CD8-positive, alpha-beta memory T cell (primary cell): ENCODE results near the gene TSPAN18. TPM values are rescaled to one million over a fixed set of nuclear protein-coding genes. Genes with fewer than 3 reads are reported as not detected.

Experiments
- CTCF ChIA-PET: fragments of 350-600 bp; sonication (Branson Sonifier 250); formaldehyde crosslinking; loops from one replicate; lab custom pipeline; 2021; ENCODE audit warnings: antibody characterized with exemption; lab: Charles Lee
- POLR2A ChIA-PET: fragments of 350-600 bp; sonication (Branson Sonifier 250); formaldehyde crosslinking; loops from one replicate; lab custom pipeline; 2021; ENCODE audit warnings: antibody characterized with exemption; lab: Charles Lee
- DNase-seq, 5 donors: peaks; one replicate each; pipeline versions ENCODE4 v3.0.0 to v3.0.0-alpha.2; 2020 to 2022; ENCODE audit warnings: mixed read lengths in 1 of 5
- H3K27ac ChIP-seq: one replicate; pipeline ENCODE4 v1.7.0; 2013; ENCODE audit warnings: low read depth, mild to moderate bottlenecking, low read length, moderate library complexity
- H3K27me3 ChIP-seq: 2 replicates; pipeline ENCODE4 v1.7.0; 2013; ENCODE audit warnings: low read length, mild to moderate bottlenecking; ENCODE audit not compliant: insufficient read depth, poor library complexity, severe bottlenecking
- H3K36me3 ChIP-seq: 2 replicates; pipeline ENCODE4 v1.7.0; 2013; ENCODE audit warnings: mild to moderate bottlenecking, low read length, moderate library complexity; ENCODE audit not compliant: insufficient read depth
- H3K4me1 ChIP-seq: 2 replicates; pipeline ENCODE4 v1.7.0; 2013; ENCODE audit warnings: mild to moderate bottlenecking, low read length, moderate library complexity; ENCODE audit not compliant: insufficient read depth
- H3K4me3 ChIP-seq: 2 replicates; pipeline ENCODE4 v1.7.0; 2013; ENCODE audit warnings: mild to moderate bottlenecking, low read length
- H3K9me3 ChIP-seq: 2 replicates; pipeline ENCODE4 v1.7.0; 2013; ENCODE audit warnings: mild to moderate bottlenecking, low read length
- H3K27ac Mint-ChIP-seq, 8 donors: one replicate each; pipeline ENCODE4 v1.8.0; 2020 to 2021; ENCODE audit warnings: mixed read lengths in 8 of 8, mild to moderate bottlenecking in 6 of 8, inconsistent platforms in 3 of 8, moderate library complexity in 3 of 8
- H3K27me3 Mint-ChIP-seq, 2 donors: one replicate each; pipeline ENCODE4 v1.8.0; 2020 to 2021; ENCODE audit warnings: mixed read lengths in 2 of 2, mild to moderate bottlenecking in 1 of 2, moderate library complexity in 1 of 2
- H3K36me3 Mint-ChIP-seq, 3 donors: one replicate each; pipeline ENCODE4 v1.8.0; 2020 to 2021; ENCODE audit warnings: mixed read lengths in 3 of 3, inconsistent platforms in 1 of 3, mild to moderate bottlenecking in 1 of 3
- H3K4me1 Mint-ChIP-seq, 3 donors: one replicate each; pipeline ENCODE4 v1.8.0; 2020 to 2021; ENCODE audit warnings: mixed read lengths in 3 of 3, inconsistent platforms in 1 of 3, mild to moderate bottlenecking in 1 of 3
- H3K4me3 Mint-ChIP-seq, 7 donors: one replicate each; pipeline ENCODE4 v1.8.0; 2020 to 2021; ENCODE audit warnings: mixed read lengths in 7 of 7, mild to moderate bottlenecking in 6 of 7, moderate library complexity in 4 of 7, inconsistent platforms in 2 of 7
- H3K9me3 Mint-ChIP-seq, 5 donors: one replicate each; pipeline ENCODE4 v1.8.0; 2020 to 2022; ENCODE audit warnings: mixed read lengths in 5 of 5, mild to moderate bottlenecking in 3 of 5, moderate library complexity in 2 of 5, inconsistent platforms in 1 of 5
- polyA plus RNA-seq: library from polyadenylated mRNA; unstranded; fragments of 300-500 nt; fragmentation: Illumina TruSeq; gene quantifications from one replicate; pipeline ENCODE4 v1.2.3, GENCODE V29; 2021
- total RNA-seq, 2 experiments: library from RNA; stranded (reverse); gene quantifications; one replicate each; pipeline ENCODE4 v1.2.3, GENCODE V29; 2021

The TSPAN18 gene
- total and polyA plus RNA-seq, 3 experiments from 2014 or later: 0.60 to 15.1 (median 1.2) TPM

DNA sequence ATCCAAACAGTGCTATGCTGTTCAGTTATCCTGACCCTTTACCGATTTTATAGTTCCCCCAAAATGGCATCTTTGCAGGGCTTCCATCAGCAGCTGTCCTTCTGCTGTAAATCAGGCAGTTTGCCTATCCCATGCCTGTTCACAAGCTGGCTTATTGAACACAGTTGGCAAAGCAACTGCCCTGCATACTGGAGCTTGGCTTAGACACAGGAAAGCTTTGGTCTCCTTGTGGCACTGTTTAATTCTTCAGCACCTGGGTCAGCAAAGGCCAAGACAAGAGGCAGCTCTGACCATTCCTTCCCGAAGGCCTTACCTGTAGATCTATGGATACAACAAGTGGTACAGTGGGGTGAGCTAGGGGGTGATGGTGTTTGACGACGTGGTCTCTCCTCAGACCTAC, 32.2 kb downstream of the TSPAN18 start:
- no peaks in the 10 kb centered on the region for H3K36me3 ChIP-seq
- H3K27ac ChIP-seq: no peak overlapping the region
- H3K27me3 Mint-ChIP-seq: peaks cover 0 to 7% of the 10 kb centered on the region in 2 donors
- H3K27me3 ChIP-seq: no peaks in the 10 kb centered on the region
- no peaks in the 10 kb centered on the region for H3K4me1 ChIP-seq
- no peak overlapping the region for H3K4me3 ChIP-seq
- no peak overlapping the region for H3K27ac Mint-ChIP-seq
- peaks cover 10 to 19% (median 11%) of the 10 kb centered on the region in 3 donors for H3K4me1 Mint-ChIP-seq
- DNase-seq: no peak
- no peak overlapping the region for H3K4me3 Mint-ChIP-seq
- POLR2A ChIA-PET: no interaction called here
- peaks cover 3 to 34% (median 6%) of the 10 kb centered on the region in 3 donors for H3K36me3 Mint-ChIP-seq
- CTCF ChIA-PET: no interaction called here
- peaks cover 5 to 17% (median 11%) of the 10 kb centered on the region in 5 donors for H3K9me3 Mint-ChIP-seq
- H3K9me3 ChIP-seq: no peaks in the 10 kb centered on the region

DNA sequence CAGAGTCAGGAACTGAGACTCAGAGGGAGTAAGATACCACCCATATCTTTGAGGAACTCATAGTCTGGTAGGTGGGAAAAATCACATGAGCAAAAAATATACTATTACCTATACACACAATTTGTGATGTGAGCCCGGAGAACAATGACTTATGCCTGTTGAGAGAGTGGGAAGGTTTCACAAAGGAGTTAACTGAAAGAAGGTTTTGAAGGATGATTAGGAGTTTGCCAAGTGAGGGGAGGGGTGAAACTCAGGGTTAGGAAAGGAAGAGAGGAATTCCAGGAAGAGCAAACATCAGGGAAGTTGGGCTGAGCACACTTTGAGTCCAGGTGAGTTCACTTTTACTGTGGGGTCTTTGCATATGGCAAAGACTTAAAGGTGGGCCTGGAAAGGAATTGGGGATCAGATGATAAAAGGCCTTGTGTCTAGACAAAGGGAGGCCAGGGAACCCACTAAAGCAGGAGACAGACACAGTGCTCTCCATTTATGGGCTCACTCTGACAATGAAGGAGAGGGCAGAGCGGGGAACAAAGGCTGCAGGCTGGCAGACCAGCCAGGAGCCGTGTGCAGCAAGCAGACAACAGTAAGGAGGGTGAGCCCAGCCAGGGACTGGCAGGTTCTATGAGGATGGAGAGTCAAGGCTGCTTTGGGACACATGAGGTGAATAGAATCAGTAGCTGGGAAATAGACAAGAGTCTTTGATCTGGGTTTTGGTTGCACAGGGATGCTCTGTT, 33.1 kb downstream of the TSPAN18 start:
- POLR2A ChIA-PET: no interaction called here
- Mint-ChIP-seq H3K27me3 (peaks cover 0 to 4% of the 10 kb centered on the region in 2 donors), H3K36me3 (peaks cover 6 to 35% (median 7%) of the 10 kb centered on the region in 3 donors)

DNA sequence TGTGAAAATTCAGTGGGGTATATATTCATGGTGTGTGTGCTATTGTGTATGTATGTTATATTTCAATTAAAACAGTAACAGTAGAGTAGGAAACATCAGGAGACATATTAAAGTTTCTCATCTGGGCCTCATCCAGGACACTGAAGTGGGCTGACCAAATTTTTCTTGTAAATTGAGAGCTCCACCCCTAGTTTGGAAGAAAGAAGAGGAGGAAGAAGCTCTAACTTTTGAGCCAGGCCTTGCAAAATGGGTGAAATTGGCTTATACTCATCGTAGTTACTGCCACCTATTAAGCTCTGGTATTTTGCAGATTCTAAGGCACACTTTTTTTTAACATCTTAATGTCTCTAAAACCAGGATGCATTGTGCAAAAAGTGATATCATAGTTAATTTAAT, 33.7 kb downstream of the TSPAN18 start:
- no peaks in the 10 kb centered on the region for H3K4me1 ChIP-seq
- Mint-ChIP-seq H3K9me3 (peaks cover 5 to 17% (median 11%) of the 10 kb centered on the region in 5 donors), H3K4me1 (peaks cover 8 to 16% (median 11%) of the 10 kb centered on the region in 3 donors), H3K36me3 (peaks cover 8 to 35% (median 11%) of the 10 kb centered on the region in 3 donors), H3K27me3 (peaks cover 0 to 4% of the 10 kb centered on the region in 2 donors), H3K27ac (no peak overlapping the region), H3K4me3 (no peak overlapping the region)
- ChIA-PET CTCF (no interaction called here), POLR2A (no interaction called here)
- no peaks in the 10 kb centered on the region for H3K36me3 ChIP-seq
- no peak overlapping the region for H3K4me3 ChIP-seq
- DNase-seq: no peak
- no peak overlapping the region for H3K27ac ChIP-seq
- H3K9me3 ChIP-seq: no peaks in the 10 kb centered on the region
- H3K27me3 ChIP-seq: no peaks in the 10 kb centered on the region

More for the DNA sequence above, 33.1 kb downstream of the TSPAN18 start:
- CTCF ChIA-PET: no interaction called here
- H3K27ac ChIP-seq: no peak overlapping the region
- no peak overlapping the region for H3K4me3 ChIP-seq
- H3K36me3 ChIP-seq: no peaks in the 10 kb centered on the region
- H3K9me3 ChIP-seq: no peaks in the 10 kb centered on the region
- peaks cover 5 to 17% (median 11%) of the 10 kb centered on the region in 5 donors for H3K9me3 Mint-ChIP-seq
- no peak for DNase-seq
- H3K27ac Mint-ChIP-seq: no peak overlapping the region
- no peak overlapping the region for H3K4me3 Mint-ChIP-seq
- no peaks in the 10 kb centered on the region for H3K27me3 ChIP-seq
- H3K4me1 Mint-ChIP-seq: peaks cover 8 to 16% (median 11%) of the 10 kb centered on the region in 3 donors
- H3K4me1 ChIP-seq: no peaks in the 10 kb centered on the region

DNA sequence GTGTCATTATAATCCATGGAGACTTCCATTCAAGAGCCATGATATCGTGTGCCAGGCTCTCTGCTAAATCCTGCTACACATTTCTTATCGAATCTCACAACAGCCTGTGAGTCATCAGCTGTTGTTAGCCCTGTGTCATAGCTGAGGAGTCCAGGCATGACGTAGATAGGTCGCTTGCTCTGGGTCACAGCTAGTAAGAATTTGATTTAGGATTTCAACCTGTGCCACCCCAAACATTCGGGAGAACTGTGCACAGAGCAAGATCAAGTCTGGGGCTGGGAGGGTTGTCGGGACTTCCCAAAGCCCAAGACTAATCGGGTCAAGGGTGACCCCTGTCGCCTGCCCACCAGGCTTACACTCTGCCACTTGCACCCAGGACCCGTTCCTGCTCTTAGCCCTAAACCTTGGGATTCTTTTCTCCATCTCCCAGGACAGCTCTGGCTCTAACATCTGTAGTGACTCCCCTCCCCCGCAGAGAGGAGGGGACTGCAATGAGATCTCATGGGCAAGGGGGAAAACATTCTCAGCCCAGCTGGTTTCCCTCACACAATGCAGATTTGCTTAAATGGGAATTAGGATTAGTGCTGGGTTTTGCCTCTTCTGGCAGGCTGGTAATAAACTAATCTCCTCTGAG, 34.3 kb downstream of the TSPAN18 start:
- no peaks in the 10 kb centered on the region for H3K4me1 ChIP-seq
- Mint-ChIP-seq H3K27ac (peak overlapping the region in 1 of 8 donors; percentile 55), H3K27me3 (peaks cover 0 to 4% of the 10 kb centered on the region in 2 donors), H3K4me3 (no peak overlapping the region), H3K4me1 (peaks cover 8 to 16% (median 11%) of the 10 kb centered on the region in 3 donors), H3K9me3 (peaks cover 5 to 17% (median 11%) of the 10 kb centered on the region in 5 donors), H3K36me3 (peaks cover 8 to 32% (median 17%) of the 10 kb centered on the region in 3 donors)
- no peak overlapping the region for H3K4me3 ChIP-seq
- POLR2A ChIA-PET: no interaction called here
- no peaks in the 10 kb centered on the region for H3K27me3 ChIP-seq
- CTCF ChIA-PET: no interaction called here
- no peak overlapping the region for H3K27ac ChIP-seq
- no peaks in the 10 kb centered on the region for H3K9me3 ChIP-seq
- no peaks in the 10 kb centered on the region for H3K36me3 ChIP-seq
- no peak for DNase-seq

GRCh38 chr11:44761551-44761961, 34.8 kb downstream of the TSPAN18 start:
- POLR2A ChIA-PET: no interaction called here
- Histone ChIP-seq H3K4me3 (no peak overlapping the region), H3K36me3 (no peaks in the 10 kb centered on the region), H3K9me3 (no peaks in the 10 kb centered on the region), H3K4me1 (no peaks in the 10 kb centered on the region), H3K27me3 (no peaks in the 10 kb centered on the region), H3K27ac (no peak overlapping the region)
- Mint-ChIP-seq H3K27ac (peak overlapping the region in 1 of 8 donors; percentile 55), H3K9me3 (peaks cover 5 to 17% (median 11%) of the 10 kb centered on the region in 5 donors), H3K36me3 (peaks cover 11 to 29% (median 19%) of the 10 kb centered on the region in 3 donors), H3K4me3 (no peak overlapping the region), H3K4me1 (peaks cover 8 to 16% (median 11%) of the 10 kb centered on the region in 3 donors), H3K27me3 (peaks cover 0 to 4% of the 10 kb centered on the region in 2 donors)
- CTCF ChIA-PET: no interaction called here
- DNase-seq: no peak

DNA sequence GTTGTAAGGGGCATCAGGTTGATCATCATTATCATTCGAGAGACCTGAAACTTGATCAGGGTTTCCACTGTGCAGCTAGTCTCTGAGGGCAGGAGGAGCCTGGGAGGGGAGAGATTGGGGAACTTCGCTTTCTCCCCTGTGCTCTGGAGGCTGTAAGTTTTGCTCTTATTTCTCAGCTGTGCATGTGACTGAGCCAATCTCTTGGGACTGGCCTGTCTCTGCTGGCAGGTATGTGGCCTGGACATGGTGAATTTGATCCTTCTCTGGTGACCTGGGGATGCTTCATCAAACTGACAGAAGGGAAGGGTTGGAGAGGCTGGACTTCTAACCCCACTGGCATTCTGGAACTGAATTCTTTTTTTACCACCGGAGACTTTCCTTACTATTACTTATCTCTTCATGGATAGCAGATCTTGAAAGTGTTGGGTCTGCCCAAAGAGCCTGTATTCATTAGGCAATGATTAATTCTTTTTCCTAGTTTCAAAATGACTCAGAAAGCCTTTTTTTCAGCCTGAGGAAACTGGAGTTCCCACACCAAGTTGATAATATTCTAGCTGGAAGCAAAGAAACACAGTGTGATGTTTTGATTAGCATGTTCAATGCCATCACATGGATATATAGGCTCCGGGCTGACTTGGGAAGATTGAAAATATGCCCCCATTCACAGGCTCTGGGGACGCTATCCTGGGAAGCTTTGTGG, 36.5 kb downstream of the TSPAN18 start:
- no peaks in the 10 kb centered on the region for H3K9me3 ChIP-seq
- H3K9me3 Mint-ChIP-seq: peaks cover 3 to 13% (median 7%) of the 10 kb centered on the region in 5 donors
- no peak overlapping the region for H3K27ac ChIP-seq
- H3K4me3 Mint-ChIP-seq: peak overlapping the region in 1 of 7 donors; percentile 8
- CTCF ChIA-PET: no interaction called here
- H3K4me1 Mint-ChIP-seq: peaks cover 8 to 16% (median 11%) of the 10 kb centered on the region in 3 donors
- no peaks in the 10 kb centered on the region for H3K27me3 ChIP-seq
- peaks cover 16 to 36% (median 31%) of the 10 kb centered on the region in 3 donors for H3K36me3 Mint-ChIP-seq
- H3K4me1 ChIP-seq: no peaks in the 10 kb centered on the region
- POLR2A ChIA-PET: no interaction called here
- H3K27me3 Mint-ChIP-seq: no peaks in the 10 kb centered on the region
- no peaks in the 10 kb centered on the region for H3K36me3 ChIP-seq
- DNase-seq: no peak
- no peak overlapping the region for H3K4me3 ChIP-seq
- H3K27ac Mint-ChIP-seq: peak overlapping the region in 1 of 8 donors; percentile 77

DNA sequence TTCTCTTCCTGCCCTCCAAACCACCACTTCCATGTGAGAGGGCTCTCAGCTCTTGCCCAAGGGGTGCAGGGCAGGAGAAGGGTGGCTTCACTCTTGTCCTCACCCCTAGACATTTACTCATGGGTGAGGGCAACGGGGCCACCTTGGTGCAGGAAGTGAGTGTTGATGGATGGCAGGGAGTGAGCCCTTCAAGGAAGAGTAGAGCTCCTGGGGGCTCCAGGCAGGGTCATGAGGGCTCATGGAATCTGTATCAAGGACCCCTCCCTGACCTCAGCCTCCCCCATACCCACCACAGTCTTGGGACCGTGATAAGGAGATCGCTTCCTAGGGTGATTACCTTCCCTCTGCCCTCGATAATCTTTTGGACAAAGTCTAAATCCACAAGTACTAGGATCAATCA, 37.8 kb downstream of the TSPAN18 start:
- Mint-ChIP-seq H3K4me3 (no peak overlapping the region), H3K9me3 (peaks cover 0 to 9% (median 4%) of the 10 kb centered on the region in 5 donors), H3K36me3 (peaks cover 19 to 37% (median 28%) of the 10 kb centered on the region in 3 donors), H3K27me3 (no peaks in the 10 kb centered on the region), H3K4me1 (peaks cover 8 to 16% (median 11%) of the 10 kb centered on the region in 3 donors), H3K27ac (no peak overlapping the region)
- ChIA-PET POLR2A (no interaction called here), CTCF (no interaction called here)
- no peak for DNase-seq
- H3K27me3 ChIP-seq: no peaks in the 10 kb centered on the region
- no peak overlapping the region for H3K4me3 ChIP-seq
- no peaks in the 10 kb centered on the region for H3K36me3 ChIP-seq
- H3K9me3 ChIP-seq: no peaks in the 10 kb centered on the region
- H3K4me1 ChIP-seq: no peaks in the 10 kb centered on the region
- H3K27ac ChIP-seq: no peak overlapping the region
